K562 (cell line): ENCODE results near the gene RPAP2. TPM values are rescaled to one million over a fixed set of nuclear protein-coding genes. Genes with fewer than 3 reads are reported as not detected.
A peak's percentile ranks its signal among the peaks of the same experiment; 100 is the strongest.

Source experiments
- ATF7 ChIP-seq: fragments of 450-650 bp; IDR thresholded peaks from 2 replicates; pipeline ENCODE4 v1.7.1; 2014; ENCODE audit warnings: mild to moderate bottlenecking, moderate library complexity
- GABPB1 ChIP-seq: sonication (generic); formaldehyde crosslinking; IDR thresholded peaks from 2 replicates; pipeline ENCODE4 v1.8.0; 2022; ENCODE audit warnings: mild to moderate bottlenecking, missing genetic modification reagents
- POLR3G ChIP-seq: IDR thresholded peaks from 2 replicates; pipeline ENCODE4 v1.6.1; 2011; ENCODE audit not compliant: insufficient read length, insufficient replicate concordance; ENCODE audit errors: extremely low read depth
- SMAD3 ChIP-seq: fragments of 450-650 bp; formaldehyde crosslinking; conservative IDR thresholded peaks from 2 replicates; pipeline ENCODE4 v1.4.0; 2020; ENCODE audit warnings: mild to moderate bottlenecking
- STAT6 ChIP-seq: sonication (generic); formaldehyde crosslinking; IDR thresholded peaks from 2 replicates; pipeline ENCODE4 v1.8.1; 2023; ENCODE audit warnings: mild to moderate bottlenecking, missing genetic modification reagents
- TAF15 ChIP-seq: fragments of 200-400 bp; formaldehyde crosslinking; IDR thresholded peaks from 2 replicates; pipeline ENCODE4 v1.6.1; 2017; ENCODE audit warnings: mild to moderate bottlenecking, low read depth, low read length, moderate library complexity
- UBTF ChIP-seq, 2 experiments: IDR thresholded peaks; 2 replicates each; pipeline ENCODE4 v1.6.1; 2012; ENCODE audit warnings: improper control_type of control experiment in 2 of 2, low read depth in 2 of 2, low read length in 2 of 2, borderline replicate concordance in 1 of 2
- ZNF785 ChIP-seq: fragments of 250-450 bp; sonication (Bioruptor Pico); IDR thresholded peaks from 2 replicates; pipeline ENCODE4 v1.4.0; 2020; ENCODE audit warnings: mild to moderate bottlenecking
- polyA plus RNA-seq, 8 experiments: library from polyadenylated mRNA; depleted of rRNA in 4 of 8; stranded (reverse) in 5 of 8; unstranded in 3 of 8; fragments of >200 nt; fragmentation: Nextera tagmentation in 2 of 8; fragmentation: Illumina TruSeq in 1 of 8; extraction: Ambion mirVana in 2 of 8; extraction: Trizol in 1 of 8; gene quantifications; 2 replicates each; pipeline versions ENCODE4 v1.2.1 to v1.2.3, GENCODE V29; 2011 to 2014; ENCODE audit warnings: inconsistent platforms in 1 of 8, missing spikeins in 1 of 8
- total RNA-seq, 7 experiments: library from RNA; depleted of rRNA in 6 of 7; stranded (reverse); fragments of >200 nt in 6 of 7; fragmentation: Illumina TruSeq in 2 of 7; extraction: Trizol in 2 of 7; gene quantifications; 2 replicates each; pipeline versions ENCODE4 v1.2.1 to v1.2.3, GENCODE V29; 2011 to 2021; ENCODE audit warnings: low replicate concordance in 1 of 7
- TF ChIP-seq, protein P1 (sequence below), 2 experiments: IDR thresholded peaks in 1 of 2; conservative IDR thresholded peaks in 1 of 2; 2 replicates each; pipeline ENCODE4 v1.6.1; 2016; ENCODE audit warnings: low read depth in 2 of 2, mild to moderate bottlenecking in 1 of 2, missing compliant biosample characterization in 1 of 2, missing genetic modification characterization in 1 of 2, moderate library complexity in 1 of 2
- TF ChIP-seq, protein P2 (sequence below): IDR thresholded peaks from 2 replicates; pipeline ENCODE4 v1.6.1; 2014; ENCODE audit warnings: antibody characterized with exemption
- TF ChIP-seq, protein P3 (sequence below), 3 experiments: fragments of 200-800 bp in 1 of 3; fragments of 250-450 bp in 1 of 3; fragments of 450-650 bp in 1 of 3; sonication (Bioruptor Pico) in 1 of 3; sonication (Bioruptor generic) in 1 of 3; formaldehyde crosslinking in 1 of 3; IDR thresholded peaks; 2 replicates each; pipeline versions ENCODE4 v1.6.1 to v1.8.0; 2016 to 2022; ENCODE audit warnings: mild to moderate bottlenecking in 2 of 3, missing genetic modification characterization in 2 of 3, missing compliant biosample characterization in 1 of 3, moderate library complexity in 1 of 3

Gene RPAP2
- total and polyA plus RNA-seq, 9 of the 15 experiments (the other 6 are each of a cell fraction or from before 2014, with no cell fraction given), result 6.2 to 41.7 (median 28.7) TPM

GRCh38 chr1:92298573-92299476 is at the start of gene RPAP2, which contains the start of gene GLMN (continued):
- TF ChIP-seq, protein P1, sequence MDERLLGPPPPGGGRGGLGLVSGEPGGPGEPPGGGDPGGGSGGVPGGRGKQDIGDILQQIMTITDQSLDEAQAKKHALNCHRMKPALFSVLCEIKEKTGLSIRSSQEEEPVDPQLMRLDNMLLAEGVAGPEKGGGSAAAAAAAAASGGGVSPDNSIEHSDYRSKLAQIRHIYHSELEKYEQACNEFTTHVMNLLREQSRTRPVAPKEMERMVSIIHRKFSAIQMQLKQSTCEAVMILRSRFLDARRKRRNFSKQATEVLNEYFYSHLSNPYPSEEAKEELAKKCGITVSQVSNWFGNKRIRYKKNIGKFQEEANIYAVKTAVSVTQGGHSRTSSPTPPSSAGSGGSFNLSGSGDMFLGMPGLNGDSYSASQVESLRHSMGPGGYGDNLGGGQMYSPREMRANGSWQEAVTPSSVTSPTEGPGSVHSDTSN (CRISPR knock-in tag; IDR thresholded peaks at IDR 0.05; ENCODE audit: low read depth), result no peak
- TF ChIP-seq, protein P1 (tag; conservative IDR thresholded peaks at IDR 0.05; ENCODE audit: low read depth), result no peak
- TF ChIP-seq ATF7, result peak; percentile 61; the same call in 1 of the 2 replicates
- TF ChIP-seq POLR3G, result no peak
- TF ChIP-seq, protein P2, sequence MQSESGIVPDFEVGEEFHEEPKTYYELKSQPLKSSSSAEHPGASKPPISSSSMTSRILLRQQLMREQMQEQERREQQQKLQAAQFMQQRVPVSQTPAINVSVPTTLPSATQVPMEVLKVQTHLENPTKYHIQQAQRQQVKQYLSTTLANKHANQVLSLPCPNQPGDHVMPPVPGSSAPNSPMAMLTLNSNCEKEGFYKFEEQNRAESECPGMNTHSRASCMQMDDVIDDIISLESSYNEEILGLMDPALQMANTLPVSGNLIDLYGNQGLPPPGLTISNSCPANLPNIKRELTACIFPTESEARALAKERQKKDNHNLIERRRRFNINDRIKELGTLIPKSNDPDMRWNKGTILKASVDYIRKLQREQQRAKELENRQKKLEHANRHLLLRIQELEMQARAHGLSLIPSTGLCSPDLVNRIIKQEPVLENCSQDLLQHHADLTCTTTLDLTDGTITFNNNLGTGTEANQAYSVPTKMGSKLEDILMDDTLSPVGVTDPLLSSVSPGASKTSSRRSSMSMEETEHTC, result no peak
- TF ChIP-seq STAT6, result no peak
- TF ChIP-seq, protein P3, sequence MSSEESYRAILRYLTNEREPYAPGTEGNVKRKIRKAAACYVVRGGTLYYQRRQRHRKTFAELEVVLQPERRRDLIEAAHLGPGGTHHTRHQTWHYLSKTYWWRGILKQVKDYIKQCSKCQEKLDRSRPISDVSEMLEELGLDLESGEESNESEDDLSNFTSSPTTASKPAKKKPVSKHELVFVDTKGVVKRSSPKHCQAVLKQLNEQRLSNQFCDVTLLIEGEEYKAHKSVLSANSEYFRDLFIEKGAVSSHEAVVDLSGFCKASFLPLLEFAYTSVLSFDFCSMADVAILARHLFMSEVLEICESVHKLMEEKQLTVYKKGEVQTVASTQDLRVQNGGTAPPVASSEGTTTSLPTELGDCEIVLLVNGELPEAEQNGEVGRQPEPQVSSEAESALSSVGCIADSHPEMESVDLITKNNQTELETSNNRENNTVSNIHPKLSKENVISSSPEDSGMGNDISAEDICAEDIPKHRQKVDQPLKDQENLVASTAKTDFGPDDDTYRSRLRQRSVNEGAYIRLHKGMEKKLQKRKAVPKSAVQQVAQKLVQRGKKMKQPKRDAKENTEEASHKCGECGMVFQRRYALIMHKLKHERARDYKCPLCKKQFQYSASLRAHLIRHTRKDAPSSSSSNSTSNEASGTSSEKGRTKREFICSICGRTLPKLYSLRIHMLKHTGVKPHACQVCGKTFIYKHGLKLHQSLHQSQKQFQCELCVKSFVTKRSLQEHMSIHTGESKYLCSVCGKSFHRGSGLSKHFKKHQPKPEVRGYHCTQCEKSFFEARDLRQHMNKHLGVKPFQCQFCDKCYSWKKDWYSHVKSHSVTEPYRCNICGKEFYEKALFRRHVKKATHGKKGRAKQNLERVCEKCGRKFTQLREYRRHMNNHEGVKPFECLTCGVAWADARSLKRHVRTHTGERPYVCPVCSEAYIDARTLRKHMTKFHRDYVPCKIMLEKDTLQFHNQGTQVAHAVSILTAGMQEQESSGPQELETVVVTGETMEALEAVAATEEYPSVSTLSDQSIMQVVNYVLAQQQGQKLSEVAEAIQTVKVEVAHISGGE (CRISPR knock-in tag; IDR thresholded peaks at IDR 0.05), result 0 out of 6 replicates have a peak, but pooled peaks of 1 of the 3 experiments have one; percentile 15
- no peak for TF ChIP-seq TAF15
- peak; percentile 89 to 91; a peak in 3 of 4 replicates for TF ChIP-seq UBTF (IDR thresholded peaks at IDR 0.05; ENCODE audit: borderline replicate concordance in 1 of 2, low read depth in 2 of 2, low read length in 2 of 2)
- no peak for TF ChIP-seq GABPB1 (CRISPR knock-in tag)
- no peak for TF ChIP-seq SMAD3 (CRISPR knock-in tag)
- TF ChIP-seq ZNF785 (CRISPR knock-in tag), result no peak
